ENCODE data around the gene TBXAS1. TPM values are rescaled to one million over a fixed set of nuclear protein-coding genes. Genes with fewer than 3 reads are reported as not detected.

The TBXAS1 gene
- total and polyA plus RNA-seq, 2 experiments from 2014 or later = 1.3 TPM; not detected in 1

GRCh38 chr7:140068033-140068432 is 239.0 kb downstream of the TBXAS1 start:
- H3K4me3 ChIP-seq = no peak overlapping the region
- H4K20me1 ChIP-seq (replicated peaks; ENCODE audit: insufficient read depth) = no peaks in the 10 kb centered on the region
- H3K27ac Mint-ChIP-seq = no peak overlapping the region
- peaks cover 9% of the 10 kb centered on the region; the same call in 2 of the 3 replicates for H3K36me3 Mint-ChIP-seq (ENCODE audit: low read depth)
- no peak for DNase-seq (ENCODE audit: low spot score)
- peaks cover 5% of the 10 kb centered on the region; the same call in 1 of the 3 replicates for H3K4me1 Mint-ChIP-seq
- H3K4me3 Mint-ChIP-seq = no peak overlapping the region
- H3K4me1 ChIP-seq (ENCODE audit: insufficient read depth) = peaks cover 8% of the 10 kb centered on the region; the same call in 1 of the 2 replicates
- no peaks in the 10 kb centered on the region for H3K79me2 ChIP-seq (replicated peaks; ENCODE audit: insufficient read depth)
- no peak for ATAC-seq
- H3K27me3 Mint-ChIP-seq (ENCODE audit: insufficient read depth, low read depth, poor library complexity) = peaks cover 8% of the 10 kb centered on the region
- H3K27me3 ChIP-seq (ENCODE audit: insufficient read depth) = peaks cover 18% of the 10 kb centered on the region
- no peaks in the 10 kb centered on the region; the same call in 1 of the 2 replicates for H3K36me3 ChIP-seq (ENCODE audit: insufficient read depth)
- H3K4me2 ChIP-seq = no peak overlapping the region
- TF ChIP-seq ETS1 (IDR thresholded peaks at IDR 0.05) (no peak), POLR2AphosphoS5 (IDR thresholded peaks at IDR 0.05; ENCODE audit: low read depth) (no peak), ZNF462 (CRISPR knock-in tag; IDR thresholded peaks at IDR 0.05) (no peak), REST (IDR thresholded peaks at IDR 0.05; ENCODE audit: unreplicated experiment) (no peak), STAT1 (IDR thresholded peaks at IDR 0.05; ENCODE audit: unreplicated experiment) (no peak), CTCF (conservative IDR thresholded peaks at IDR 0.05; ENCODE audit: low read depth in 2 of 2) (no peak), ZNF114 (CRISPR knock-in tag; IDR thresholded peaks at IDR 0.05) (no peak), CREB1 (CRISPR knock-in tag; IDR thresholded peaks at IDR 0.05; ENCODE audit: low read depth) (no peak)
- peaks cover 17% of the 10 kb centered on the region for H3K9me3 Mint-ChIP-seq
- no peak overlapping the region for H2AFZ ChIP-seq
- H3K9me2 ChIP-seq (ENCODE audit: insufficient read depth) = no peaks in the 10 kb centered on the region
- H3F3A ChIP-seq (replicated peaks; ENCODE audit: low read depth) = no peaks in the 10 kb centered on the region
- H3K27ac ChIP-seq (ENCODE audit: low read depth) = no peak overlapping the region
